GM12864 (cell line): ENCODE measurements around the gene EHHADH.
A peak's percentile ranks its signal among the peaks of the same experiment; 100 is the strongest.

Source experiments
- DNase-seq: peaks from one replicate; pipeline ENCODE4 v3.0.0-alpha.2; 2011; ENCODE audit warnings: low read depth
- H3K4me3 ChIP-seq: 2 replicates; pipeline ENCODE4 v1.5.1; 2011; ENCODE audit warnings: mild to moderate bottlenecking, low read depth, low read length, control low read depth
- TF ChIP-seq, protein P1 (sequence below): IDR thresholded peaks from 2 replicates; pipeline ENCODE4 v1.5.1; 2011; ENCODE audit warnings: low read depth, mild to moderate bottlenecking, moderate library complexity, low read length, control low read depth, inconsistent platforms; ENCODE audit errors: missing control alignments

The EHHADH gene

DNA sequence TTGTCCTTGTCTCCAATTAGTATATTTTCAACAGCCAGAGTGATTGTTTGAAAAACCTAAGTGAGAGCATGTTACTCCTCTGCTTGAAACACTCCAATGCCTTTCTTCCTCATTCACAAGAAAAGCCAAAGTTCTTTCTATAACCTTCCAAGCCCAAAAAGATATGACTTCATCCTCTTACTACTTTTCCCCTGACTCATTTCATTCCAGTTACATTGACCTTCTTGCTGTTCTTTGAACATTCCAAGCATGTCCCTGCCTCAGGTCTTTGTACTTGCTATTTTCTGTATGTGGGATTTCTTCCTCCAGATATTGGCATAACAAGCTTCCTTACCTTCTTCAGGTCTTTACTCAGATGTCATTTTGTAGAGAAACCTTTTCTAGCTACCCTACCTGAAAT is 28.3 kb downstream of the EHHADH start:
- no peak overlapping the region for H3K4me3 ChIP-seq
- TF ChIP-seq, protein P1, sequence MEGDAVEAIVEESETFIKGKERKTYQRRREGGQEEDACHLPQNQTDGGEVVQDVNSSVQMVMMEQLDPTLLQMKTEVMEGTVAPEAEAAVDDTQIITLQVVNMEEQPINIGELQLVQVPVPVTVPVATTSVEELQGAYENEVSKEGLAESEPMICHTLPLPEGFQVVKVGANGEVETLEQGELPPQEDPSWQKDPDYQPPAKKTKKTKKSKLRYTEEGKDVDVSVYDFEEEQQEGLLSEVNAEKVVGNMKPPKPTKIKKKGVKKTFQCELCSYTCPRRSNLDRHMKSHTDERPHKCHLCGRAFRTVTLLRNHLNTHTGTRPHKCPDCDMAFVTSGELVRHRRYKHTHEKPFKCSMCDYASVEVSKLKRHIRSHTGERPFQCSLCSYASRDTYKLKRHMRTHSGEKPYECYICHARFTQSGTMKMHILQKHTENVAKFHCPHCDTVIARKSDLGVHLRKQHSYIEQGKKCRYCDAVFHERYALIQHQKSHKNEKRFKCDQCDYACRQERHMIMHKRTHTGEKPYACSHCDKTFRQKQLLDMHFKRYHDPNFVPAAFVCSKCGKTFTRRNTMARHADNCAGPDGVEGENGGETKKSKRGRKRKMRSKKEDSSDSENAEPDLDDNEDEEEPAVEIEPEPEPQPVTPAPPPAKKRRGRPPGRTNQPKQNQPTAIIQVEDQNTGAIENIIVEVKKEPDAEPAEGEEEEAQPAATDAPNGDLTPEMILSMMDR = no peak
- no peak for DNase-seq

DNA sequence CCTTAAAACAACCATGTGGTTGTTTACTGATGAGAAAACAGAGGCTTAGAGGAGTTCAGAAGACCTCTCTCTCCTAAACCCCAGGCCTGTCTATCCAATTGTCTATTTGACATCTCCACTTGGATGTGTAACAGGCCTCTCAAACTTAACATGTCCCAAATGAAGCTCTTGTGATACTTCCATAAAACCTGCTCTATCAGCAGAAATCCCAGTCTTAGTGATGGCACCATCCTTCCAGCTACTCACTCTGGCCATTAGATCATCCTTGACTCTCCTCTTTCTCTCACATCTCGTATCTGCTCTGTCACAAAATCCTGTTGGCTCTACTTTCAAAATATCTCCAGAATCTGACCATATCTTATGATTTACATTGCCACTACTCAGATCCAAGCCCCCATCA is 28.8 kb downstream of the EHHADH start:
- TF ChIP-seq, protein P1 = no peak
- no peak for DNase-seq
- H3K4me3 ChIP-seq = no peak overlapping the region

DNA sequence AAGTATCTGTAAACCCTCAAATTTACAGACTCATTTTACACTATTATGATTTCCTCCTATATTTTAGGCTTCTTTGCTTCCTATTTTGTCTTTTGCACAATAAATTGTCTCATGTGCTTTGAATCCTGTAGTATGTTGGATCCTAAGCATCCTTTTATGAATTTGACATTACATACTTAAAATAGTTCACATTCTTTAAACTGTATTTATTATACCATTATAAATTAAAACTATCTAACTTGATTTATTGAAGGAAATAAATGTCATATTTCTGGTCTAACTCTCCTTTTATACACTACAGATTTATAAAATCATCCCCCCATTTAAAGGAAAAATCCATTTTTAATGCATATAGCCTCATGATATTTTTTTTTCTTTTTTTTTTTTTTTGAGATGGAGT is 32.6 kb downstream of the EHHADH start:
- TF ChIP-seq, protein P1 = no peak
- no peak overlapping the region for H3K4me3 ChIP-seq
- DNase-seq = no peak

DNA sequence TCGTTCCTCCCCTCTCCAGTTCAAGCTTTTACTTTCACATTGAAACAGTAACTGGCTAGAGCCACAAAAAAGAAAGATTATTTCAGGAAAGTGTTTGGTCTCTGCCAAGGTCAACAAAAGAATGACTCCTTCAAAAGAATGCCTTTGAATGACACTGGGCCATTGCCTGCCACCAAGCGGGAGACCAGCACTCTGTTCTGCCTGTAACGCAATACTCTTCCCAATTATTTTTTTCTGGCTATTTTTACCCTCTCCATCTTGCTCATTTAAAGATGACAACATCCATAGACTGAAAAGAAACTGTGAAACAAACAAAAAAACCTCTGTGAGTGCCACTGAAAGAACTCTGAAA is 37.3 kb downstream of the EHHADH start:
- H3K4me3 ChIP-seq = peak overlapping the region; percentile 35; the same call in 1 of the 2 replicates
- TF ChIP-seq, protein P1 = no peak
- no peak for DNase-seq

DNA sequence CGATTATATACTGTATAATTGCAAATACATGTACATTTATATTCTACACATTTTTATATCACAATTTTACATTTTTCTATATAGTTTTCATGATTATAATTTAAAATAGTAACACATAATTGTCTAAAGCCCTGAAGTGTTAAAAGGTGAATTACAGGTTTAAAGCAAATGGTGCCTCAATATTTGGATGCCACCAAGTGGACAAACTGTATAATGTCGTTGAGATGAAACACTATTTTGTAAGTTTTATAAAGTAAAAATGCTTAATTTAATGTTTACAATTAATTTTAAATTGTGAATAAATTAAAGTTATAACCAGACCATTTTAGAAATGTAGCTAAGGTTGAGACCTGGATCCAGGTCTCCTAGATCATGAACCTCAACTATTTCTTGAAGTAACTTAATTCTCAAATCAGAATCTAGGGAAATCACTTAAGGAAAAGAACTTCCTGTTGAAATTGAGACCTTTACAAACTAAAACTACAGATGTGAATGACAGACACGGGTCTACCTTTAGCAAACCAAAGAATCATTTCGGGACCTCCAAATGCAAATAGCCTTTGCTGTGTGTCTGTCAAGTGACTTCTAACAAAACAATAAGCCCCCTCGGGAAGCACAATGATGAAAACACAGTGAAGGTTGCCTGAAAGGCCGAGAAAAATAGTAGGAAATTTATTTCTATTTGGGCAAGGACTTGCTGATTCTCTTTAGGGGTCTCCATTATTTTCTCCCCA is 37.8 kb downstream of the EHHADH start:
- TF ChIP-seq, protein P1 = peak; percentile 45
- H3K4me3 ChIP-seq = peak overlapping the region; percentile 35
- no peak for DNase-seq

DNA sequence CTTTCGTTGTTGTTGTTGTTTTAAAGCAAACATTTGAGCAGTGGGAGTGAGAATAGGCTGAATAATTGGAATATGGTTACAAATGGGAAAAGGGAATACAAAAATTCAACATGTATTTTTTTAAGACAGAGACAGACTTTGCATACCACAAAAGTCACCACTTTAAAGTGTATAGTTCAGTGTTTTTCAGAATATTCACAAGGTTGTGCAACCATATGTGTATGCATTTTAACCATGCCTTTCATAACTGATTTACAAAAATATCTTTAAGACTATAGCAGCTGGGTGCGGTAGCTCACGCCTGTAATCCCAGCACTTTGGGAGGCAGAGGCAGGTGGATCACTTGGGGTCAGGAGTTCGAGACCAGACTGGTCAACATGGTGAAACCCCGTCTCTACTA is 41.3 kb downstream of the EHHADH start:
- TF ChIP-seq, protein P1 = no peak
- no peak for DNase-seq

DNA sequence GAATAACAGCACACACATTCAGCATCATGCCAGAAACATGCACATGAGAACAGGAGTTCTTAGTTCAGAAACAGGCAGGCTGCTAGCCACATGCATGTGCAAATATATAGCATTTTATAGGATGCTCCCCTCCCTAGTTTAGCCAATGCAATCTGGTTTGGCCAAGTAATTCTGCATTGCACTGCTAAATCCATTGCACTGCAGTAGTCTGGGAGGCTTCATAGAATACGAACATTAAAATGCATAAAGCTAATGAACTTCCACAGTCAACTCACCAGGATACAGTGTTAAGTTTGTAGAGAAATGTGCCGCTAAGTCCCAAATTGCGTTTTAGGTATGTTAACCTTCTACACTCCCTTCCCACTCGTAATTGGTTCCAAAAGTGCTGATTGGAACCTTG is 41.8 kb downstream of the EHHADH start:
- TF ChIP-seq, protein P1 = no peak
- no peak overlapping the region for H3K4me3 ChIP-seq
- no peak for DNase-seq

More for the DNA sequence above, 41.3 kb downstream of the EHHADH start:
- no peak overlapping the region for H3K4me3 ChIP-seq
